ENCODE measurements around the gene NUDT19.

GRCh38 chr19:32653599-32653915 is 38.1 kb upstream of the NUDT19 start:
- TF ChIP-seq, protein P1, sequence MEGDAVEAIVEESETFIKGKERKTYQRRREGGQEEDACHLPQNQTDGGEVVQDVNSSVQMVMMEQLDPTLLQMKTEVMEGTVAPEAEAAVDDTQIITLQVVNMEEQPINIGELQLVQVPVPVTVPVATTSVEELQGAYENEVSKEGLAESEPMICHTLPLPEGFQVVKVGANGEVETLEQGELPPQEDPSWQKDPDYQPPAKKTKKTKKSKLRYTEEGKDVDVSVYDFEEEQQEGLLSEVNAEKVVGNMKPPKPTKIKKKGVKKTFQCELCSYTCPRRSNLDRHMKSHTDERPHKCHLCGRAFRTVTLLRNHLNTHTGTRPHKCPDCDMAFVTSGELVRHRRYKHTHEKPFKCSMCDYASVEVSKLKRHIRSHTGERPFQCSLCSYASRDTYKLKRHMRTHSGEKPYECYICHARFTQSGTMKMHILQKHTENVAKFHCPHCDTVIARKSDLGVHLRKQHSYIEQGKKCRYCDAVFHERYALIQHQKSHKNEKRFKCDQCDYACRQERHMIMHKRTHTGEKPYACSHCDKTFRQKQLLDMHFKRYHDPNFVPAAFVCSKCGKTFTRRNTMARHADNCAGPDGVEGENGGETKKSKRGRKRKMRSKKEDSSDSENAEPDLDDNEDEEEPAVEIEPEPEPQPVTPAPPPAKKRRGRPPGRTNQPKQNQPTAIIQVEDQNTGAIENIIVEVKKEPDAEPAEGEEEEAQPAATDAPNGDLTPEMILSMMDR (conservative IDR thresholded peaks at IDR 0.05), result no peak
- TF ChIP-seq ZFX (IDR thresholded peaks at IDR 0.05), result no peak
